Measurements from ENCODE around the gene GLRX5.

The GLRX5 gene

GRCh38 chr14:95534299-95535225 lies at the start of gene GLRX5:
Gene GLRX5 (plus strand): TSS chr14:95535050. CDS start chr14:95535090, 40 bp downstream.
- peak within 1 kb of the TSS; percentile 55 to 98 (median 94) for H3K27ac ChIP-seq
- H3K9ac ChIP-seq: peak within 1 kb of the TSS; percentile 87 to 95 (median 92)
- peak within 1 kb of the TSS; percentile 94 to 99 (median 99) for H3K4me2 ChIP-seq
- peak within 1 kb of the TSS; percentile 78 to 98 (median 94) for H3K4me3 ChIP-seq
- H3K27me3 ChIP-seq: no peaks in the 10 kb centered on the region
- H3K9me3 ChIP-seq (replicated peaks in 1 of 11): no peaks in the 10 kb centered on the region
- peaks cover 0 to 70% (median 47%) of the 10 kb centered on the region in 11 experiments; a peak in 19 of 22 replicates for H4K20me1 ChIP-seq
- peaks cover 56 to 80% (median 69%) of the 10 kb centered on the region in 10 experiments for H3K4me1 ChIP-seq
- TF ChIP-seq Cebpa-rat (IDR thresholded peaks at IDR 0.05): no peak
- peaks cover 0 to 29% (median 7%) of the 10 kb centered on the region in 11 experiments; a peak in 11 of 22 replicates for H3K36me3 ChIP-seq

- TF ChIP-seq Cebpa-rat (IDR thresholded peaks at IDR 0.05): no peak
- Histone ChIP-seq H3K4me1 (peaks cover 97 to 100% (median 99%) of the 10 kb centered on the region in 10 experiments), H3K4me2 (peak overlapping the region; percentile 70 to 94 (median 88)), H3K4me3 (peak overlapping the region in 1 of 10 experiments; percentile 18; a peak in 2 of 20 replicates), H3K27ac (peak overlapping the region in 8 of 11 experiments; percentile 1 to 99 (median 80); a peak in 14 of 22 replicates), H3K9ac (peak overlapping the region in 8 of 11 experiments; percentile 33 to 71 (median 56); a peak in 12 of 22 replicates), H3K9me3 (replicated peaks in 1 of 11) (no peaks in the 10 kb centered on the region), H3K27me3 (no peaks in the 10 kb centered on the region), H3K36me3 (peaks cover 0 to 67% (median 22%) of the 10 kb centered on the region in 11 experiments; a peak in 18 of 22 replicates), H4K20me1 (peaks cover 27 to 97% (median 87%) of the 10 kb centered on the region in 11 experiments; a peak in 21 of 22 replicates)
Observed at GRCh38 chr14:95485222-95485819, 49.5 kb upstream of the GLRX5 start.

GRCh38 chr14:95486875-95487668 lies 47.8 kb upstream of the GLRX5 start:
- H4K20me1 ChIP-seq: peaks cover 27 to 86% (median 79%) of the 10 kb centered on the region in 11 experiments; a peak in 21 of 22 replicates
- H3K4me2 ChIP-seq: peak overlapping the region; percentile 70 to 94 (median 88)
- no peaks in the 10 kb centered on the region for H3K27me3 ChIP-seq
- H3K4me3 ChIP-seq: peak overlapping the region in 6 of 10 experiments; percentile 7 to 40 (median 20); a peak in 10 of 20 replicates
- peaks cover 90 to 98% (median 94%) of the 10 kb centered on the region in 10 experiments for H3K4me1 ChIP-seq
- H3K9me3 ChIP-seq (replicated peaks in 1 of 11): peaks cover 1 to 5% (median 3%) of the 10 kb centered on the region in 11 experiments; a peak in 19 of 22 replicates
- peaks cover 3 to 62% (median 23%) of the 10 kb centered on the region in 11 experiments; a peak in 21 of 22 replicates for H3K36me3 ChIP-seq
- peak overlapping the region in 9 of 11 experiments; percentile 24 to 71 (median 41); a peak in 16 of 22 replicates for H3K9ac ChIP-seq
- no peak for TF ChIP-seq Cebpa-rat (IDR thresholded peaks at IDR 0.05)
- peak overlapping the region in 9 of 11 experiments; percentile 15 to 99 (median 67); a peak in 17 of 22 replicates for H3K27ac ChIP-seq

GRCh38 chr14:95487669-95488084 lies 47.2 kb upstream of the GLRX5 start:
- H3K27ac ChIP-seq: peak overlapping the region in 8 of 11 experiments; percentile 56 to 99 (median 80); a peak in 17 of 22 replicates
- no peaks in the 10 kb centered on the region for H3K27me3 ChIP-seq
- H3K4me3 ChIP-seq: peak overlapping the region in 6 of 10 experiments; percentile 7 to 40 (median 20); a peak in 8 of 20 replicates
- H3K36me3 ChIP-seq: peaks cover 7 to 62% (median 30%) of the 10 kb centered on the region in 11 experiments; a peak in 21 of 22 replicates
- H3K4me1 ChIP-seq: peaks cover 86 to 92% (median 88%) of the 10 kb centered on the region in 10 experiments
- TF ChIP-seq Cebpa-rat (IDR thresholded peaks at IDR 0.05): no peak
- peaks cover 7 to 11% (median 9%) of the 10 kb centered on the region in 11 experiments; a peak in 21 of 22 replicates for H3K9me3 ChIP-seq (replicated peaks in 1 of 11)
- peak overlapping the region in 8 of 11 experiments; percentile 36 to 71 (median 52); a peak in 14 of 22 replicates for H3K9ac ChIP-seq
- peak overlapping the region; percentile 70 to 94 (median 88) for H3K4me2 ChIP-seq
- peaks cover 27 to 80% (median 73%) of the 10 kb centered on the region in 11 experiments; a peak in 21 of 22 replicates for H4K20me1 ChIP-seq

GRCh38 chr14:95488376-95489213 lies 46.3 kb upstream of the GLRX5 start:
- Histone ChIP-seq H3K4me2 (peak overlapping the region; percentile 72 to 94 (median 88)), H3K27ac (peak overlapping the region in 9 of 11 experiments; percentile 31 to 99 (median 73); a peak in 18 of 22 replicates), H3K4me1 (peaks cover 80 to 90% (median 85%) of the 10 kb centered on the region in 10 experiments)

GRCh38 chr14:95489214-95490137 lies 45.4 kb upstream of the GLRX5 start:
- TF ChIP-seq Cebpa-rat (IDR thresholded peaks at IDR 0.05): no peak
- Histone ChIP-seq H3K9ac (peak overlapping the region in 8 of 11 experiments; percentile 13 to 75 (median 56); a peak in 15 of 22 replicates), H3K4me1 (peaks cover 80 to 90% (median 85%) of the 10 kb centered on the region in 10 experiments), H3K36me3 (peaks cover 7 to 62% (median 36%) of the 10 kb centered on the region in 11 experiments; a peak in 21 of 22 replicates), H3K27me3 (no peaks in the 10 kb centered on the region), H3K4me2 (peak overlapping the region; percentile 59 to 94 (median 79)), H3K27ac (peak overlapping the region in 10 of 11 experiments; percentile 15 to 99 (median 70); a peak in 19 of 22 replicates), H3K4me3 (peak overlapping the region in 2 of 10 experiments; percentile 15 to 20; a peak in 3 of 20 replicates), H3K9me3 (replicated peaks in 1 of 11) (peaks cover 9 to 13% (median 11%) of the 10 kb centered on the region in 11 experiments; a peak in 21 of 22 replicates), H4K20me1 (peaks cover 10 to 62% (median 55%) of the 10 kb centered on the region in 11 experiments; a peak in 21 of 22 replicates)

More at GRCh38 chr14:95488376-95489213, 46.3 kb upstream of the GLRX5 start:
- Histone ChIP-seq H3K9ac (peak overlapping the region in 8 of 11 experiments; percentile 13 to 75 (median 56); a peak in 13 of 22 replicates), H3K9me3 (replicated peaks in 1 of 11) (peaks cover 9 to 13% (median 11%) of the 10 kb centered on the region in 11 experiments; a peak in 21 of 22 replicates), H3K27me3 (no peaks in the 10 kb centered on the region), H4K20me1 (peaks cover 19 to 71% (median 64%) of the 10 kb centered on the region in 11 experiments; a peak in 21 of 22 replicates), H3K4me3 (peak overlapping the region in 3 of 10 experiments; percentile 21 to 40 (median 38); a peak in 5 of 20 replicates), H3K36me3 (peaks cover 7 to 62% (median 37%) of the 10 kb centered on the region in 11 experiments; a peak in 21 of 22 replicates)
- peak in 2 of 11 experiments; percentile 38 to 73; a peak in 3 of 22 replicates for TF ChIP-seq Cebpa-rat (IDR thresholded peaks at IDR 0.05)

Data from BLaER1 treated with 17β-estradiol and CSF1 and Interleukin-3, amounts not matched to agents 10 nM and 100 nM (cell line).